Measurements from ENCODE around the gene MYL3.

DNA sequence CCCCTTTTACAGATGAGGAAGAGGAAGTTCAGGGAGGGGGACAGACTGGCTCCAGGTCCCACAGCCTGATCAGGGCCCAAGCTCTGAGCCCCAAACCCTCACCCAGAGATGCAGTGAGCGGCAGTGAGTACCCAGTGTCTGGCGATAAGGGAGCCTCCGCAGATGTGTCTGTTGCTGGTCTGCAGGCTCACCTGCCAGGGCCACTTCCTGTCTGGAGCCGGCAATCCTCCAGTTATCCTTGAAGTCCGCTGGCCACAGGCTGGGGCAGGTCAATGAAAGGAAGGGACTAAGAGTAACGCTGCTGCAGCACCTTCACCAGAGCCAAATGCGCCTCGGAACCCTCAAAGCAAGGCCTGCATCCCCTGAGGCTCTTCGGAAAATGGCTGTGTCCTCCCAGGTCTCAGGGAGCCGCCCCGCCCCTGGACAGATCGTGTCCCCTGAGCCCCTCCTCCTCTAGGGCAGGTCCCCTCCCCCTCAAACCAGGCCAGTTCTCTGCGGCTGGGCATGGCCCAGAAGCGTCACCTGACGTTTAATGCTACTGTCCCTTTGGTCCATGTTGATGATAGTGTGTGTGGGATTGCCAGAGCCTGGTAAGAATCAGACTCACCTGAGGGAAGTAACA, 51.5 kb downstream of the MYL3 start:
- TF ChIP-seq, protein P1, sequence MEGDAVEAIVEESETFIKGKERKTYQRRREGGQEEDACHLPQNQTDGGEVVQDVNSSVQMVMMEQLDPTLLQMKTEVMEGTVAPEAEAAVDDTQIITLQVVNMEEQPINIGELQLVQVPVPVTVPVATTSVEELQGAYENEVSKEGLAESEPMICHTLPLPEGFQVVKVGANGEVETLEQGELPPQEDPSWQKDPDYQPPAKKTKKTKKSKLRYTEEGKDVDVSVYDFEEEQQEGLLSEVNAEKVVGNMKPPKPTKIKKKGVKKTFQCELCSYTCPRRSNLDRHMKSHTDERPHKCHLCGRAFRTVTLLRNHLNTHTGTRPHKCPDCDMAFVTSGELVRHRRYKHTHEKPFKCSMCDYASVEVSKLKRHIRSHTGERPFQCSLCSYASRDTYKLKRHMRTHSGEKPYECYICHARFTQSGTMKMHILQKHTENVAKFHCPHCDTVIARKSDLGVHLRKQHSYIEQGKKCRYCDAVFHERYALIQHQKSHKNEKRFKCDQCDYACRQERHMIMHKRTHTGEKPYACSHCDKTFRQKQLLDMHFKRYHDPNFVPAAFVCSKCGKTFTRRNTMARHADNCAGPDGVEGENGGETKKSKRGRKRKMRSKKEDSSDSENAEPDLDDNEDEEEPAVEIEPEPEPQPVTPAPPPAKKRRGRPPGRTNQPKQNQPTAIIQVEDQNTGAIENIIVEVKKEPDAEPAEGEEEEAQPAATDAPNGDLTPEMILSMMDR (IDR thresholded peaks at IDR 0.05) = no peak
- TF ChIP-seq POLR2AphosphoS5 (IDR thresholded peaks at IDR 0.05; ENCODE audit: low read depth, low read length) = no peak

Measured in SK-N-SH (cell line).